ENCODE data around the gene NRXN3. TPM values are rescaled to one million over a fixed set of nuclear protein-coding genes. Genes with fewer than 3 reads are reported as not detected.

NRXN3 gene
- polyA plus RNA-seq, 6 donors from 2014 or later, result not detected

GRCh38 chr14:79791055-79791732 lies 1621.0 kb downstream of the NRXN3 start:
- H3K4me3 Mint-ChIP-seq, result no peak overlapping the region
- no peaks in the 10 kb centered on the region for H3K36me3 Mint-ChIP-seq
- DNase-seq, result no peak
- no peak for ATAC-seq (ENCODE audit: low read depth in 2 of 2)
- no peaks in the 10 kb centered on the region for H3K4me1 Mint-ChIP-seq
- peaks cover 2 to 29% (median 8%) of the 10 kb centered on the region in 7 donors for H3K9me3 Mint-ChIP-seq
- no peaks in the 10 kb centered on the region for H3K27me3 Mint-ChIP-seq
- H3K27ac Mint-ChIP-seq, result no peak overlapping the region

DNA sequence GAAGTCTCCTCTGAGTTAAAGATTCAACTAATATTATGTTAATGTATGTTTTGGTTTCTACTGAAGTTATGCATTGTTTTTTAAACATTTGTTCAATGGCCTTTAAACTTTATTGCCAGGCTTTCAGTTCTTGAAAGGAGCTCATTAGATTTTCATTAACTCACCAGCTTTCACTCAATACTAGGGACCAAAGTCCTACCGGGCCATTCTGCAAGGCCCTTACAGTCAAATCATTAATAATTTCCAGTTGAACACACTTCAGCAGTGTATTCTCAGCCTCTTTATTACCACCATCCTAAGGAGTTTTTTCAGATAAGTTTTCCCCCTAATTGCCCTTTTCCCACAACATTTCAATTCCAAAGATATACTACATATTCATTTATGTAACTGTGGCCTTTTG lies 1631.9 kb downstream of the NRXN3 start:
- Mint-ChIP-seq H3K27me3 (no peaks in the 10 kb centered on the region), H3K36me3 (no peaks in the 10 kb centered on the region), H3K4me1 (no peaks in the 10 kb centered on the region), H3K4me3 (no peak overlapping the region), H3K27ac (no peak overlapping the region), H3K9me3 (peaks cover 0 to 4% (median 0%) of the 10 kb centered on the region in 7 donors)
- DNase-seq (no peak), ATAC-seq (ENCODE audit: low read depth in 2 of 2) (no peak)

DNA sequence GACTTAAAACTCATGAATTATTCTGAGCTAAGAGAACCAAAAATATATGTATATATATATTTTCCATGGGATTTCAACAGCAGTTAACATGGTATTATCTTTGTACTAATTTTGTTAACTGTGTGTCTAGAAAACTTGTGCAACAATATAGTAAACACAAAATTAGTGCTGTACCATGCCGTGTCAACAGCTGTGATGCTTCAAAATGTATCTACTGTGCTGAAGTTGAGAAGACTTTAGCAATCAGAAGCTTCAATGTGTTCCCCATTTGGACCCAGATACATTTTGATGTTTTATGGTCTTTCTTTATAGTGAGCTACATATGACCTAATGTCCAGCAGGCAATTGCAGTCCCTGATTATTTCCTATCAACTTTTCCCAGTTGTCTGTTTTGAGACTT lies 1635.5 kb downstream of the NRXN3 start:
- Mint-ChIP-seq H3K27me3 (no peaks in the 10 kb centered on the region), H3K4me1 (no peaks in the 10 kb centered on the region), H3K36me3 (no peaks in the 10 kb centered on the region), H3K27ac (no peak overlapping the region), H3K4me3 (no peak overlapping the region), H3K9me3 (peaks cover 0 to 4% (median 0%) of the 10 kb centered on the region in 7 donors)
- no peak for DNase-seq
- ATAC-seq (ENCODE audit: low read depth in 2 of 2), result no peak

DNA sequence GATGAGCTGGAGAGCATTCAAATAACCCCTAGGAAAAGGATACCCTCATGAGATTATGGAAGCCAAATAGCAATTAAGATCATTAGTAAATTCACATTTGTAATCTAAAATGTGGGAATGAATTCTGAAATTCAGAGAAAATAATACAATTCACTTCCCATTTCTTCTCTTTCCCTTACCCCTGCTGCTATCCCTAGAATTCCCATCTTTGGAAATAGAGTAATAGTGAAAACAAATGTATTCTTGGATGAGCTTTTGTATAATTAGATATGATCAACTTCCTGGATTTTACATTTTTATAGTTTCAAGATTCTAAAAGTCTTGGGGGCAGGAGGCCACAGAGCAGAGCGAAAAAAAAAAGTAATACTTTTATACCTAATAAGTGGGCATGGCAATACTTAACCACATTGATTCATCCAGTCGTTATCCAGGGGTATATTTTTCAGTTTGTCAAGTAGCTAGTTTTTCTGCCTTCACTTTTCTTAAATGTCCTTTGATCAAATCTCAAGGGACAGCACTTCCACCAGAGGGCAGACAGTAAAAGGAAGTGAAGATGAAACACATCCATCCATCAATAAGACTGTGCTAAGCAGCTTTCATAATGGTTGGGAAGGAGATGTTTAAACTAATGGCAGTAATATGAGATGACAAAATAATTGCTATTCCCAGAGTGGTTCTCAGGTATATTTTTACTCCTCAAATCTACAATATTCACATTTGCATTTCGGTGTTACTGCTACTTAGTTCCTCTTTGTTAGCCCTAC lies 1639.9 kb downstream of the NRXN3 start:
- Mint-ChIP-seq H3K9me3 (peaks cover 0 to 5% (median 0%) of the 10 kb centered on the region in 7 donors), H3K4me3 (no peak overlapping the region), H3K27me3 (no peaks in the 10 kb centered on the region), H3K4me1 (no peaks in the 10 kb centered on the region), H3K36me3 (no peaks in the 10 kb centered on the region), H3K27ac (no peak overlapping the region)
- ATAC-seq (ENCODE audit: low read depth in 2 of 2), result no peak
- DNase-seq, result no peak

DNA sequence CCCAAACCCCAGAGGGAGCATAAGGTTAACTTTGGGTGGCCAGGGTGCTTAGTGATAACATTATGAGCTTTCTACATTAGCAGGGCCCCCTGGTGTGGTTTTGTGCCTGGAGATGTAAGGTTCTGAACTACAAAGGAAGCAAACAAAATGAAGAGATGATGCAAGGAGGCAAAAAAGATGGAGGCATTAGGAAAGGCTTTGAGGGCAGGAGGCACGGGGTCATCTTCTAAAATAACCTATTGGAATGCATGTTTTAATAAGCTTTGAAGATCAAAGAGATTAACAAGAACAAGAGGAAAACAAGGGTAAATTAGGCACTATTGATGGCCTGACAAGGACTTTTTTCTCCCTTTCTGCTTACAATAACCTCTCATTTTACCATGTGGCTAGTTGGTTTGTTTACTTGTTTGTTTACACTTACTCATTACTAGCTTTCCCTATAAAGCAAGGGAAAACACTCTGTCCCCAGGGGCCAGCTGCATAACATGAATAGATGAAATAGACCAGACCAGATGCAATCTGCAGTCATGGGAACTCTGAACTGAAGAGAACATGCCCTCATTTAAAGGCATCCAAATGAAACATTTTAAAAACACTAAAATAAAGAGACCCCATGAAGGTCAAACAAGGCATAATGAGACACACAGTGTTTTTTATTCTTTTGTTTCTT lies 1650.8 kb downstream of the NRXN3 start:
- H3K27ac Mint-ChIP-seq, result no peak overlapping the region
- no peaks in the 10 kb centered on the region for H3K36me3 Mint-ChIP-seq
- DNase-seq (no peak), ATAC-seq (ENCODE audit: low read depth in 2 of 2) (no peak)
- H3K4me1 Mint-ChIP-seq, result no peaks in the 10 kb centered on the region
- H3K27me3 Mint-ChIP-seq, result no peaks in the 10 kb centered on the region
- H3K4me3 Mint-ChIP-seq, result no peak overlapping the region
- H3K9me3 Mint-ChIP-seq, result peaks cover 0 to 5% (median 4%) of the 10 kb centered on the region in 7 donors

DNA sequence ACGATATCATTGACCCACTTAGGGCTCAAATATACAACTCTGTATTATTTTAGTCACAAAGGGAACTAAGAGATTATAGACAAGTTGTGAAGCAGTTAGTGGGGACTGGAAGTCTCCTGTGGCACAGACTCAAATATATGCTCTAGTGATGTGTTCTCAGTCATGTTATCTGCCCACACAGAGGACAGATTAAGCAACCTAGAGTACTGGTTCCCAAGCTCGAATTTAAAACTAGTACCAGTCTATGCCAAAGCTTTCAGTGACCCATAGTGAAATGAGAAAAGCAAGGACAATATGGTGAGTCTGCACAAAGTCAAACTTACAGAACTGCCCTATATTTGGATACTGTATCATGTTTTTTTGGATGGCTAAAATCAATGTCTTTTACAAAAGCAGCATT lies 1651.9 kb downstream of the NRXN3 start:
- Mint-ChIP-seq H3K27me3 (peaks cover 0 to 4% (median 0%) of the 10 kb centered on the region in 3 donors), H3K36me3 (no peaks in the 10 kb centered on the region), H3K27ac (no peak overlapping the region), H3K4me1 (no peaks in the 10 kb centered on the region), H3K4me3 (no peak overlapping the region), H3K9me3 (peaks cover 1 to 6% (median 4%) of the 10 kb centered on the region in 7 donors)
- DNase-seq (no peak), ATAC-seq (ENCODE audit: low read depth in 2 of 2) (no peak)

GRCh38 chr14:79825046-79825521 lies 1654.9 kb downstream of the NRXN3 start:
- DNase-seq, result no peak
- Mint-ChIP-seq H3K27me3 (peaks cover 0 to 5% (median 0%) of the 10 kb centered on the region in 3 donors), H3K4me1 (no peaks in the 10 kb centered on the region), H3K9me3 (peaks cover 0 to 9% (median 3%) of the 10 kb centered on the region in 7 donors), H3K4me3 (no peak overlapping the region), H3K27ac (no peak overlapping the region), H3K36me3 (no peaks in the 10 kb centered on the region)
- ATAC-seq (ENCODE audit: low read depth in 2 of 2), result no peak

DNA sequence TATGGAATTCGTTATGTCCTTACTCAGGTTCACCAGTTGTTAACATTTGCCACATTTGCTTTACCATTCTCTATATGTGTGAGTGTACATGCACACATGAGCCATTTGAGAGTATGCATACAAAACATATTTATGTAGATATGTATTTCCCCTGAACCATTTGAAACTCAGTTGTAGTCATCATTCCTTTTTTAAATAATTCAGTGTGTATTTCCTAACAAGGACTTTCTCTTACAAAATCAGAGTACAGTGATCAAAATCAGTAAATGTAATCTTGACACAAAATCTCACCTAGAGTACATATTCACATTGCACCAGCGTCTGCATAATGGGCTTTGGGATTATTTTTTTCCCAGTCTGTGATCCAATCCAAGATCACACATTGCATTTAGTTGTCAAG lies 1656.2 kb downstream of the NRXN3 start:
- Mint-ChIP-seq H3K27ac (no peak overlapping the region), H3K4me3 (peak overlapping the region in 1 of 8 donors; percentile 47), H3K27me3 (peaks cover 0 to 5% (median 0%) of the 10 kb centered on the region in 3 donors), H3K4me1 (no peaks in the 10 kb centered on the region), H3K36me3 (no peaks in the 10 kb centered on the region), H3K9me3 (peaks cover 0 to 5% (median 2%) of the 10 kb centered on the region in 7 donors)
- ATAC-seq (ENCODE audit: low read depth in 2 of 2), result no peak
- no peak for DNase-seq

- Mint-ChIP-seq H3K27ac (no peak overlapping the region), H3K27me3 (peaks cover 0 to 5% (median 0%) of the 10 kb centered on the region in 3 donors), H3K4me1 (no peaks in the 10 kb centered on the region), H3K36me3 (no peaks in the 10 kb centered on the region), H3K4me3 (no peak overlapping the region), H3K9me3 (peaks cover 0 to 5% (median 0%) of the 10 kb centered on the region in 7 donors)
- no peak for ATAC-seq (ENCODE audit: low read depth in 2 of 2)
- DNase-seq, result no peak
Observed at GRCh38 chr14:79829405-79830166, 1659.4 kb downstream of the NRXN3 start.

DNA sequence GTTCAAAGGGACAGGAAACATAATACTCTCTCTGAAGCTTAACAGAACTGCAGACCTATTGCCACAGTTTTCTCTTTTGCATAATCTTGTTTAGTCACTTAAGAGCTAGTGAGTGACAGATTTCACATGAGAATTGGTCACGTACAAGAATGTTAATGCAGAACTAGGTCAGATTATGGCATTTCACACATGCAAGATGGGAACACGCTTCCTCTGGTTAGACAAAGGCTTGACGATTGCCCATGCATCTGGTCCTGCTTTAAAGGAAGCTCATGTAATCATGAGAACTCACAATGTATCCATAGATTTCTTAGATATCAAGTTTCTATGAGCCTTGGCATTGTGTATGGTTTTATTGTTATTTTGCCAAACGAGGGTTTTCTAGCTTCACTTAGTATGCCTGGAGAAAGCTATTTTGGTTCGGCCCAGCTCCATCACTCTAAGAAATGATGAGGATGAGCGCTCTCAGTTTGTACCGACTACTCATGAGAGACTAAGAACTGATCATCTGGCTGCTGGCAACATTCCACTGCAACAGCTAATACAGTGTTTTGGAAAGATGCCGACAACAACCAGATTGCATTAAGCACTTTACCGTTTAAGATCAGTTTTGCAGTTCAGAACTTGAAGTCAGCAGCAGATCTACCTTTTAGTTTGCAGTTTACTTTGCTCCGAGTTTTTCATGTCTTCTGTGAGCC lies 1661.2 kb downstream of the NRXN3 start:
- H3K9me3 Mint-ChIP-seq, result peaks cover 0 to 5% (median 0%) of the 10 kb centered on the region in 7 donors
- ATAC-seq (ENCODE audit: low read depth in 2 of 2) (no peak), DNase-seq (no peak)
- H3K27me3 Mint-ChIP-seq, result peaks cover 0 to 5% (median 0%) of the 10 kb centered on the region in 3 donors
- no peaks in the 10 kb centered on the region for H3K36me3 Mint-ChIP-seq
- H3K4me1 Mint-ChIP-seq, result no peaks in the 10 kb centered on the region
- H3K27ac Mint-ChIP-seq, result no peak overlapping the region
- no peak overlapping the region for H3K4me3 Mint-ChIP-seq

- DNase-seq (no peak), ATAC-seq (ENCODE audit: low read depth in 2 of 2) (no peak)
- Mint-ChIP-seq H3K4me1 (no peaks in the 10 kb centered on the region), H3K27ac (no peak overlapping the region), H3K36me3 (no peaks in the 10 kb centered on the region), H3K4me3 (no peak overlapping the region), H3K27me3 (no peaks in the 10 kb centered on the region), H3K9me3 (no peaks in the 10 kb centered on the region)
Observed at GRCh38 chr14:79833781-79834180, 1663.6 kb downstream of the NRXN3 start.

DNA sequence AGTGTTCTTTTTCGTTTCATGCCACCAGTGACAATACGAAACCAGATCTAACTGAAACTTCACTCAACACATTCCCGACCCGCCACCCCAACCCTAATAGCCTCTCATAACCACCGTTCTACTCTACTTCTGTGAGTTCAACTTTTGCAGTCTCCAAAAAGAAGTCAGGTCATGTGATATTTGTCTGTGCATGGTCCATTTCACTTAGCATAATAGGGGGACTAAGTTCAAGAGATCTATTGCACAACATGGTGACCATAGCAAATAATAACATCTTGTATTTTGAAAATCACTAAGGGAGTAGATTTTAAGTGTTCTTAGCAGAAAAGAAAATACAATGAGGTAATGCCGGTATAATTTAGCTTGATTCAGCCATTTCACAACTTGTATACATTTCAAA lies 1664.7 kb downstream of the NRXN3 start:
- Mint-ChIP-seq H3K36me3 (no peaks in the 10 kb centered on the region), H3K9me3 (no peaks in the 10 kb centered on the region), H3K27me3 (no peaks in the 10 kb centered on the region), H3K27ac (no peak overlapping the region), H3K4me3 (no peak overlapping the region), H3K4me1 (no peaks in the 10 kb centered on the region)
- no peak for ATAC-seq (ENCODE audit: low read depth in 2 of 2)
- no peak for DNase-seq

DNA sequence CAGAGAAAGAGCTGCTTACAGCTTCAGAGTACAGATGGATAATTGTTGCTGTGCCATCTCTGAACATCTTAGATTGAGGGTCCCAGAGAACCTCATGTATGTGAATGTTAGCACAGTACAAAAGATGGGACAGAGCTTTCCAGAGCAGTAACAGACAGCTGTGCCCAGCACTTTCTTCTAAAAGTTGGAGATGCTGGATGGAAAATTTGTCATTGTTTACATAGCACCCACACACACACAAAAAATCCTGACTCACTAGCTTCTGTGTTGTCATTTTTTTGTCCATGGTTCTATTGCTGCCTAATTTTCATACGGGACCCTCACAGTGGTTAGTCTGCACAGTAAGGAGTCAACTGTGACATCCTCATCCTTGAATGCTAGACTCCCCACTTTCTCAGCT lies 1666.4 kb downstream of the NRXN3 start:
- no peaks in the 10 kb centered on the region for H3K4me1 Mint-ChIP-seq
- H3K27me3 Mint-ChIP-seq, result no peaks in the 10 kb centered on the region
- DNase-seq, result no peak
- H3K4me3 Mint-ChIP-seq, result no peak overlapping the region
- ATAC-seq (ENCODE audit: low read depth in 2 of 2), result no peak
- peaks cover 0 to 4% (median 0%) of the 10 kb centered on the region in 7 donors for H3K9me3 Mint-ChIP-seq
- H3K27ac Mint-ChIP-seq, result no peak overlapping the region
- H3K36me3 Mint-ChIP-seq, result no peaks in the 10 kb centered on the region

All from naive B cell (primary cell).